GM23338 (cell line): ENCODE data around the gene GCG. TPM values are rescaled to one million over a fixed set of nuclear protein-coding genes. Genes with fewer than 3 reads are reported as not detected.
A peak's percentile ranks its signal among the peaks of the same experiment; 100 is the strongest.

Experiments used
- ATAC-seq: fragments of 200-7000 bp; cut with Tn5 transposase; 3 replicates; pipeline ENCODE4 v1.9.1; 2020
- DNase-seq: peaks from one replicate; pipeline ENCODE4 v3.0.0-alpha.2; 2015; ENCODE audit warnings: low spot score
- H2AFZ ChIP-seq: fragments of 200-600 bp; sonication (generic); 2 replicates; pipeline ENCODE4 v1.8.0; 2016; ENCODE audit warnings: antibody characterized with exemption, mild to moderate bottlenecking, moderate library complexity
- H3F3A ChIP-seq: fragments of 200-600 bp; sonication (generic); replicated peaks from 2 replicates; pipeline ENCODE4 v1.8.0; 2017; ENCODE audit warnings: antibody characterized with exemption, mixed run types, low read depth
- H3K27ac ChIP-seq: fragments of 200-600 bp; sonication (generic); 2 replicates; pipeline ENCODE4 v1.6.1; 2016; ENCODE audit warnings: low read depth
- H3K27me3 ChIP-seq: fragments of 200-600 bp; sonication (generic); 2 replicates; pipeline ENCODE4 v1.8.0; 2016; ENCODE audit warnings: mild to moderate bottlenecking, mixed run types, moderate library complexity; ENCODE audit not compliant: insufficient read depth
- H3K36me3 ChIP-seq: fragments of 200-600 bp; sonication (generic); 2 replicates; pipeline ENCODE4 v1.8.0; 2016; ENCODE audit warnings: mild to moderate bottlenecking; ENCODE audit not compliant: insufficient read depth
- H3K4me1 ChIP-seq: fragments of 200-600 bp; sonication (generic); 2 replicates; pipeline ENCODE4 v1.8.0; 2016; ENCODE audit warnings: mild to moderate bottlenecking, moderate library complexity; ENCODE audit not compliant: insufficient read depth
- H3K4me2 ChIP-seq: fragments of 200-600 bp; sonication (generic); 2 replicates; pipeline ENCODE4 v1.7.1; 2017; ENCODE audit warnings: mixed run types
- H3K4me3 ChIP-seq: fragments of 200-600 bp; sonication (generic); 2 replicates; pipeline ENCODE4 v1.6.1; 2016; ENCODE audit warnings: mixed run types
- H3K79me2 ChIP-seq: fragments of 200-600 bp; sonication (generic); replicated peaks from 2 replicates; pipeline ENCODE4 v1.8.0; 2017; ENCODE audit warnings: mild to moderate bottlenecking; ENCODE audit not compliant: insufficient read depth
- H3K9me2 ChIP-seq: fragments of 200-600 bp; sonication (generic); 2 replicates; pipeline ENCODE4 v1.8.0; 2017; ENCODE audit not compliant: insufficient read depth
- H4K20me1 ChIP-seq: fragments of 200-600 bp; sonication (generic); replicated peaks from 2 replicates; pipeline ENCODE4 v1.8.0; 2017; ENCODE audit warnings: mild to moderate bottlenecking; ENCODE audit not compliant: insufficient read depth
- H3K27ac Mint-ChIP-seq: 2 replicates; pipeline ENCODE4 v1.8.0; 2020; ENCODE audit warnings: inconsistent platforms, mild to moderate bottlenecking, moderate library complexity, mixed read lengths
- H3K27me3 Mint-ChIP-seq: 3 replicates; pipeline ENCODE4 v1.8.0; 2022; ENCODE audit warnings: low read depth, mild to moderate bottlenecking, moderate library complexity, mixed read lengths, inconsistent platforms; ENCODE audit not compliant: insufficient read depth, poor library complexity
- H3K36me3 Mint-ChIP-seq: 3 replicates; pipeline ENCODE4 v1.8.0; 2021; ENCODE audit warnings: low read depth, mild to moderate bottlenecking, inconsistent platforms, moderate library complexity, mixed read lengths
- H3K4me1 Mint-ChIP-seq: 3 replicates; pipeline ENCODE4 v1.8.0; 2020; ENCODE audit warnings: mild to moderate bottlenecking, inconsistent platforms, mixed read lengths
- H3K4me3 Mint-ChIP-seq: 3 replicates; pipeline ENCODE4 v1.8.0; 2021; ENCODE audit warnings: moderate library complexity, mild to moderate bottlenecking, inconsistent platforms, mixed read lengths
- H3K9me3 Mint-ChIP-seq: 3 replicates; pipeline ENCODE4 v1.8.0; 2020; ENCODE audit warnings: moderate library complexity, mild to moderate bottlenecking, inconsistent platforms, mixed read lengths
- EZH2phosphoT487 ChIP-seq: fragments of 200-600 bp; sonication (generic); IDR thresholded peaks from one replicate; pipeline ENCODE4 v1.8.1; 2018; ENCODE audit warnings: antibody characterized with exemption; ENCODE audit not compliant: unreplicated experiment
- JUNB ChIP-seq: IDR thresholded peaks from one replicate; pipeline ENCODE4 v1.6.1; 2016; ENCODE audit warnings: antibody characterized with exemption; ENCODE audit not compliant: unreplicated experiment
- NANOG ChIP-seq: IDR thresholded peaks from 2 replicates; pipeline ENCODE4 v1.6.1; 2016; ENCODE audit warnings: antibody characterized with exemption, borderline replicate concordance
- POLR2AphosphoS5 ChIP-seq: IDR thresholded peaks from 2 replicates; pipeline ENCODE4 v1.6.1; 2016; ENCODE audit warnings: antibody characterized with exemption, low read depth
- STAT1 ChIP-seq: IDR thresholded peaks from one replicate; pipeline ENCODE4 v1.6.1; 2016; ENCODE audit warnings: antibody characterized with exemption; ENCODE audit not compliant: unreplicated experiment
- ZNF114 ChIP-seq: fragments of 250-450 bp; sonication (Bioruptor Pico); IDR thresholded peaks from 2 replicates; pipeline ENCODE4 v1.5.0; 2020; ENCODE audit warnings: mild to moderate bottlenecking, moderate library complexity
- ZNF331 ChIP-seq: fragments of 250-450 bp; sonication (Bioruptor Pico); IDR thresholded peaks from 2 replicates; pipeline ENCODE4 v1.5.0; 2020; ENCODE audit warnings: low read depth, mild to moderate bottlenecking, moderate library complexity
- polyA plus RNA-seq: library from polyadenylated mRNA; unstranded; fragments of >200 nt; fragmentation: Nextera tagmentation; extraction: Ambion mirVana; gene quantifications from 2 replicates; pipeline ENCODE4 v1.2.1, GENCODE V29; 2016
- total RNA-seq: library from RNA; depleted of rRNA; stranded (reverse); fragments of >200 nt; shearing (Covaris generic); gene quantifications from 2 replicates; pipeline ENCODE4 v1.2.3, GENCODE V29; 2014
- TF ChIP-seq, protein P1 (sequence below): IDR thresholded peaks from one replicate; pipeline ENCODE4 v1.6.1; 2018; ENCODE audit warnings: antibody characterized with exemption; ENCODE audit not compliant: unreplicated experiment

Gene GCG
- total and polyA plus RNA-seq, 2 experiments from 2014 or later: not detected

GRCh38 chr2:162114271-162114670, 37.8 kb downstream of the GCG start (continued):
- TF ChIP-seq, protein P1, sequence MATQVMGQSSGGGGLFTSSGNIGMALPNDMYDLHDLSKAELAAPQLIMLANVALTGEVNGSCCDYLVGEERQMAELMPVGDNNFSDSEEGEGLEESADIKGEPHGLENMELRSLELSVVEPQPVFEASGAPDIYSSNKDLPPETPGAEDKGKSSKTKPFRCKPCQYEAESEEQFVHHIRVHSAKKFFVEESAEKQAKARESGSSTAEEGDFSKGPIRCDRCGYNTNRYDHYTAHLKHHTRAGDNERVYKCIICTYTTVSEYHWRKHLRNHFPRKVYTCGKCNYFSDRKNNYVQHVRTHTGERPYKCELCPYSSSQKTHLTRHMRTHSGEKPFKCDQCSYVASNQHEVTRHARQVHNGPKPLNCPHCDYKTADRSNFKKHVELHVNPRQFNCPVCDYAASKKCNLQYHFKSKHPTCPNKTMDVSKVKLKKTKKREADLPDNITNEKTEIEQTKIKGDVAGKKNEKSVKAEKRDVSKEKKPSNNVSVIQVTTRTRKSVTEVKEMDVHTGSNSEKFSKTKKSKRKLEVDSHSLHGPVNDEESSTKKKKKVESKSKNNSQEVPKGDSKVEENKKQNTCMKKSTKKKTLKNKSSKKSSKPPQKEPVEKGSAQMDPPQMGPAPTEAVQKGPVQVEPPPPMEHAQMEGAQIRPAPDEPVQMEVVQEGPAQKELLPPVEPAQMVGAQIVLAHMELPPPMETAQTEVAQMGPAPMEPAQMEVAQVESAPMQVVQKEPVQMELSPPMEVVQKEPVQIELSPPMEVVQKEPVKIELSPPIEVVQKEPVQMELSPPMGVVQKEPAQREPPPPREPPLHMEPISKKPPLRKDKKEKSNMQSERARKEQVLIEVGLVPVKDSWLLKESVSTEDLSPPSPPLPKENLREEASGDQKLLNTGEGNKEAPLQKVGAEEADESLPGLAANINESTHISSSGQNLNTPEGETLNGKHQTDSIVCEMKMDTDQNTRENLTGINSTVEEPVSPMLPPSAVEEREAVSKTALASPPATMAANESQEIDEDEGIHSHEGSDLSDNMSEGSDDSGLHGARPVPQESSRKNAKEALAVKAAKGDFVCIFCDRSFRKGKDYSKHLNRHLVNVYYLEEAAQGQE: no peak
- TF ChIP-seq POLR2AphosphoS5 (no peak), ZNF331 (no peak), NANOG (no peak), JUNB (no peak)

DNA sequence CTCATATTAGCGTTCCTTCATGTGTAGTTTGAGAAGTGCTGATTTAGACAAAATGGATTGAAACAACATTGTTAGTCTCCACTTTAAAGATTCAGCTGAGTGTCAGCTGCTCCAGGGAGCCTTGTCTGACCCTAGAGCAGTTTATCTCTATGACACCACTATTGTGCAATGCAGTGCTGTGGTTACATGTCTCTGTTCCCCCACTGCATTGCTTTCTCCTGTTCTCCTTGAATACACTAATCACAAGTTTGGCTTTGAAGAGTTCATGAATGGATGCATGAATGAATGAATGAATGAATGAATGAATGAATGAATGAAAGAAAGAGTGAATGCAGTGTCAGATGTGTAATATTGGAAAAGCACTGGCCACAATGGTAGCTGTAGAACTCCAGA, 38.3 kb downstream of the GCG start:
- DNase-seq (peak; percentile 2), ATAC-seq (peak; percentile 22; the same call in 2 of the 3 replicates)
- Mint-ChIP-seq H3K27ac (peak overlapping the region; percentile 72; the same call in 1 of the 2 replicates), H3K9me3 (peaks cover 8% of the 10 kb centered on the region), H3K27me3 (no peaks in the 10 kb centered on the region), H3K36me3 (peaks cover 8% of the 10 kb centered on the region), H3K4me1 (peaks cover 17% of the 10 kb centered on the region), H3K4me3 (no peak overlapping the region)
- no peaks in the 10 kb centered on the region for H3F3A ChIP-seq
- no peaks in the 10 kb centered on the region for H4K20me1 ChIP-seq
- H3K4me1 ChIP-seq: 0 out of 2 replicates have a peak, but pooled peaks cover 5% of the 10 kb centered on the region
- no peak overlapping the region for H2AFZ ChIP-seq
- no peak overlapping the region for H3K27ac ChIP-seq
- no peak overlapping the region for H3K4me3 ChIP-seq
- TF ChIP-seq ZNF331 (no peak), NANOG (no peak), POLR2AphosphoS5 (no peak), ZNF114 (CRISPR knock-in tag) (no peak), STAT1 (no peak)
- H3K36me3 ChIP-seq: no peaks in the 10 kb centered on the region; the same call in 1 of the 2 replicates
- no peaks in the 10 kb centered on the region for H3K79me2 ChIP-seq
- H3K9me2 ChIP-seq: no peaks in the 10 kb centered on the region
- no peaks in the 10 kb centered on the region for H3K27me3 ChIP-seq
- no peak overlapping the region for H3K4me2 ChIP-seq

- no peaks in the 10 kb centered on the region; the same call in 1 of the 2 replicates for H3K36me3 ChIP-seq
- DNase-seq (peak; percentile 3), ATAC-seq (peak; percentile 44)
- Mint-ChIP-seq H3K4me1 (peaks cover 17% of the 10 kb centered on the region), H3K27ac (peak overlapping the region; percentile 72), H3K36me3 (peaks cover 8% of the 10 kb centered on the region), H3K27me3 (no peaks in the 10 kb centered on the region), H3K4me3 (no peak overlapping the region), H3K9me3 (peaks cover 8% of the 10 kb centered on the region)
- no peaks in the 10 kb centered on the region for H3K9me2 ChIP-seq
- no peaks in the 10 kb centered on the region for H3K79me2 ChIP-seq
- no peaks in the 10 kb centered on the region for H3K27me3 ChIP-seq
- no peaks in the 10 kb centered on the region for H4K20me1 ChIP-seq
- H3K4me3 ChIP-seq: no peak overlapping the region
- H3K4me1 ChIP-seq: 0 out of 2 replicates have a peak, but pooled peaks cover 5% of the 10 kb centered on the region
- H3K4me2 ChIP-seq: no peak overlapping the region
- no peak overlapping the region for H3K27ac ChIP-seq
- H2AFZ ChIP-seq: no peak overlapping the region
- no peaks in the 10 kb centered on the region for H3F3A ChIP-seq
- no peak for TF ChIP-seq POLR2AphosphoS5
- TF ChIP-seq, protein P1: no peak
- no peak for TF ChIP-seq JUNB
- TF ChIP-seq EZH2phosphoT487: no peak
- TF ChIP-seq STAT1: no peak
- TF ChIP-seq NANOG: no peak
- no peak for TF ChIP-seq ZNF114 (CRISPR knock-in tag)
Measured at GRCh38 chr2:162113088-162113775, 38.8 kb downstream of the GCG start.
